RKO (cell line): Measurements from ENCODE around the gene ALPP.
"Not testable (repeated sequence)": the region's sequence is repeated elsewhere in the genome, so short reads cannot be mapped to it uniquely, and the experiment has no call there.

Source experiments
- DNase-seq: peaks from one replicate; pipeline ENCODE4 v3.0.0-alpha.2; 2016; ENCODE audit warnings: low spot score

ALPP gene

GRCh38 chr2:232341061-232341738 lies 37.4 kb upstream of the ALPP start:
- DNase-seq = no peak

- DNase-seq = no peak
Measured at GRCh38 chr2:232341739-232342126, 36.8 kb upstream of the ALPP start.

GRCh38 chr2:232342635-232343565 lies 35.7 kb upstream of the ALPP start:
- no peak for DNase-seq

GRCh38 chr2:232343821-232344220 lies 34.7 kb upstream of the ALPP start:
- peak; percentile 32 for DNase-seq

- DNase-seq = no peak
Measured at GRCh38 chr2:232345251-232345650, 33.3 kb upstream of the ALPP start.

- DNase-seq = no peak
Measured at GRCh38 chr2:232347369-232347768, 31.2 kb upstream of the ALPP start.

- DNase-seq = no peak
Measured at GRCh38 chr2:232348936-232349335, 29.6 kb upstream of the ALPP start.

GRCh38 chr2:232349546-232349945 lies 29.0 kb upstream of the ALPP start:
- DNase-seq = no peak

- no peak for DNase-seq
Measured at GRCh38 chr2:232349946-232350635, 28.5 kb upstream of the ALPP start.

- DNase-seq = no peak
Measured at GRCh38 chr2:232350804-232351685, 27.5 kb upstream of the ALPP start.

GRCh38 chr2:232351686-232352510 lies 26.7 kb upstream of the ALPP start:
- DNase-seq = no peak

- DNase-seq = no peak
Measured at GRCh38 chr2:232352511-232353091, 25.9 kb upstream of the ALPP start.

- DNase-seq = no peak
Measured at GRCh38 chr2:232353096-232353495, 25.5 kb upstream of the ALPP start.

GRCh38 chr2:232353660-232354059 lies 24.9 kb upstream of the ALPP start:
- DNase-seq = no peak

- DNase-seq = no peak
Measured at GRCh38 chr2:232354069-232354468, 24.5 kb upstream of the ALPP start.

GRCh38 chr2:232361646-232362045 lies 16.9 kb upstream of the ALPP start:
- no peak for DNase-seq

GRCh38 chr2:232362174-232362900 lies 16.2 kb upstream of the ALPP start:
- no peak for DNase-seq

GRCh38 chr2:232363064-232363783 lies 15.3 kb upstream of the ALPP start:
- DNase-seq = not testable (repeated sequence)
